Stimulated activated naive CD8-positive, alpha-beta T cell treated with anti-CD3 and anti-CD28 coated beads, Interleukin-15, amount 100 ng/mL, for 72 hours (primary cell): Measurements from ENCODE around the gene NR2F6.

Experiments used
- ATAC-seq: fragments of 150-1000 bp; cut with Tn5 transposase; 2 replicates; pipeline ENCODE4 v1.10.0; 2021; ENCODE audit warnings: mild to moderate bottlenecking, moderate library complexity
- DNase-seq, 2 donors: peaks; one replicate each; pipeline ENCODE4 v3.0.0; 2021 to 2022
- H3K27ac Mint-ChIP-seq, 2 donors: one replicate each; pipeline ENCODE4 v1.8.0; 2022; ENCODE audit warnings: mild to moderate bottlenecking in 2 of 2, mixed read lengths in 2 of 2, moderate library complexity in 2 of 2
- H3K27me3 Mint-ChIP-seq: one replicate; pipeline ENCODE4 v1.8.0; 2022; ENCODE audit warnings: mixed read lengths
- H3K4me1 Mint-ChIP-seq: one replicate; pipeline ENCODE4 v1.8.0; 2022; ENCODE audit warnings: mild to moderate bottlenecking, mixed read lengths
- H3K4me3 Mint-ChIP-seq, 2 donors: one replicate each; pipeline ENCODE4 v1.8.0; 2022; ENCODE audit warnings: mild to moderate bottlenecking in 2 of 2, mixed read lengths in 2 of 2, moderate library complexity in 1 of 2
- H3K9me3 Mint-ChIP-seq, 2 donors: one replicate each; pipeline ENCODE4 v1.8.0; 2022; ENCODE audit warnings: mixed read lengths in 2 of 2

The NR2F6 gene

DNA sequence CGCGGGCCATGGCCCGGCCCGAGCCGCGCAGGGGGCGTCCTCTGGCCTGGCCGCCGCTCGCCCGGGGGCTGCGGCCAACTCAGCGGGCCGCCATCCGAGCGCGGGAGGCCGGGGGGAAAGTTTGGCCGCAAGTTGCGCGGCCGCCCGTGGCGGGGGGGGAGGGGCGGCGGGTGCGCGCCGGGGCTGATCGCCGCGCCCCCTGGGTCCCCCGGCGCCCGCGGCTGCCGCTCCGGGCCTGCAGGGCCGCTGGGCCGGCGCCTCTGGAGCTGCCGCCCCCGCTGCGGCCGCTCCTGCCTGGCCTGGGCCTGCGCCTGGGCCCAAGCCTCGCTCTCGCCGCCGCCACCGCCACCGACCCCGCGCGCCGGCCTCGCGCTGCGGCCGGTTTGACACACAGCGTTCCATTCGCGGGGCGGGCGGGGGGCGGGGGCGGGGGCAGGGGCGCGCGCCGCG lies at the start of gene NR2F6:
TSS of gene NR2F6 (minus strand) at position 385 of the 450 bp plus-strand sequence. CDS start 699 bp downstream, outside the sequence.
- H3K27ac Mint-ChIP-seq: peak within 1 kb of the TSS; percentile 90 to 95
- peak; percentile 36 for ATAC-seq

DNA sequence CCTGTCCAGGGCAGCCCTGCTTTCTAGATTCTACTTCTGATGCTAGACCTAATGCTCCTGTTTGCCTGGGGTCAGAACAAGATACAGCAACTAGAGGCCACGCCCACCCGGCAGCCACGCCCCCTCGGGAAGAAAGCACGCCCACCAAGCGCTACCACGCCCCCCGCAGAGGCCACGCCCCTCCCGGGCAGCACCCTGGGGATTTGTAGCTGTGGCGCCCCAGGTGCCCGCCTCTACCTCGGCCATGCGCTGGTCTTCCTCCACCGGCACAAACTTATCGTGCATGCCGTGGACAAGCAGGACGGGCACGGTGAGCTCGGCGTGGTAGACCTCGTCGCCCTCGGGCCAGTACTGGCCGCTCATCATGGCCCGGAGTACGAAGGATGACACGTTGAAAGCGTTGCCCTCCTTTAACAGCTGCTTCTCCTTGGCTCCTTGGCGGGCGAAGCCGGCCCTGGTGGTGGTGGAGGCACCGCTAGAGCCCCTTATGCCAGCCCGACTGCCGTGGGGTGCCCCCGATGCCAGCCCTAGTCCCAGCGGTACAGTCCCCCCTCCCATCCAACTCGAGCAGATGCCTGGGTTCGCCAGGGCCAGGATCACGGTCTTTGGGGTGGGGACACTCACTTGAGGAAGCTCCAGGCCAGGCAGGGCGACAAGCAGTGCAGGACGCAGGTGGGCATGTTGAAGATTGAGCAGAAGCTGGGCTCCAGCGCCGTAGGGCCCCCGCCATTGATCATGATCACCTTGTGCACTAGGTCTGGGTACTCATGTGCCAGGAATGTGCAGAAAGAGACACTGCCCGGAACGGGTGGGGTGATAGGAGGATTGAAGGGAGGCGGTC lies 48.6 kb upstream of the NR2F6 start:
- Mint-ChIP-seq H3K4me1 (peaks cover 41% of the 10 kb centered on the region), H3K9me3 (no peaks in the 10 kb centered on the region), H3K27ac (peak overlapping the region in 1 of 2 donors; percentile 33), H3K4me3 (no peak overlapping the region), H3K27me3 (no peaks in the 10 kb centered on the region)
- DNase-seq: peak; percentile 47 to 56
- ATAC-seq: no peak

More for the DNA sequence above, at the start of gene NR2F6:
- Mint-ChIP-seq H3K9me3 (no peaks in the 10 kb centered on the region), H3K4me1 (peaks cover 24% of the 10 kb centered on the region), H3K27me3 (peaks cover 13% of the 10 kb centered on the region), H3K4me3 (peak within 1 kb of the TSS; percentile 96 to 97)
- no peak for DNase-seq

DNA sequence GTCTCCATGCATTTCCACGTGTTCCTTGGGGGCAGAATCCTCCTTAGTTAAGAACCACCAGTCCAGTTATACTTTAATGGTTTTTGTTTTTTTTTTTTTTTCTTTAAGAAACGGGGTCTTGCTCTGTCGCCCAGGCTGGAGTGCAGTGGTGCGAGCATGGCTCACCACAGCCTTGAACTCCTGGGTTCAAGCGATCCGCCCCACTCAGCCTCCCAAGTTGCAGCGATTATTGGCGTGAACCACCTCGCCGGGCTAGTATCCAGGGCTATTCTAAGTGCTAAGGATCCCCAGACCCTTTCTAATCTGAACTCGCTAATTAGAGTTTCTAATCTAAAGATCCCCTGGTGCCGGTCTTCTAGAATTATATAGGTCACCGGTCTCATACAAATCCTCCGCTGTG lies 47.9 kb upstream of the NR2F6 start:
- Mint-ChIP-seq H3K9me3 (no peaks in the 10 kb centered on the region), H3K4me1 (peaks cover 41% of the 10 kb centered on the region), H3K4me3 (no peak overlapping the region), H3K27me3 (no peaks in the 10 kb centered on the region), H3K27ac (peak overlapping the region in 1 of 2 donors; percentile 33)
- no peak for DNase-seq
- no peak for ATAC-seq

DNA sequence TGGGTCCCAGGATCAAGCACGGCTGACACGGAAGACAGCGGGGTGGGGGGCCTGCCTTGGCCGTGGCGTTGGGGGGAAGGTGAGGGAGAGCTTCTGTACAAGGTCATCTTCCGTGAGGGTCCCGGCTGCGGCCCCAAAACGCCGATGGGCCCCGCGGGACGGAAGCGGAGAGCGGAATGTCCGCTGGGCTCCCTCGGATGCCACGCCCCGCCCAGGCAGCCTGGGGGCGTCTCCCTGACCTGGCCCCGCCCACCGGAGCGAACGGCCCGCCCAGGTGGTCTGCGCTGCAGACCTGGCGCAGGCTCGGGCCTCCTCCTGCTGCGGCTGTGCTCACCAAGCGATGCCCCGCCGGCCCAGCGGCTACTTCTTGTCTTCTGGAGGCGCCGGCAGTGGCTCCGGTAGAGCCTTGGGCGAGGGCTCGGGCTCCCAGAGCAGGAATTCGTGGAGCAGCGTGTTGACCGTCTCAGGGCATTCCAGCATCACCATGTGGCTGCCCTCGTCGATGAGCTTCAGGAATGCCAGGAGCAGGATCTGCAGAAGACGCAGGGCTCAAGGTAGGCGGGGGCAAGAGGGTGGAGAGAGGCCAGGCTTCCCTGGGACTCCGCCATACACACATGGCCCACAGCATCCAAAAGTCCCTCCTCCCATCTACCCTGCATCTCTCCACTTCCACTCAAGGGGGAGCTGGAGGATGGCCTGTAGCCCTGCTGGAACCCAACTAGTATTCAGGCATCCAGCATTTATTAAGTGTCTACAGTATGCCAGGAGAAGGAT lies 46.8 kb upstream of the NR2F6 start:
- Mint-ChIP-seq H3K27me3 (no peaks in the 10 kb centered on the region), H3K4me1 (peaks cover 41% of the 10 kb centered on the region), H3K9me3 (no peaks in the 10 kb centered on the region), H3K4me3 (peak overlapping the region; percentile 90 to 94), H3K27ac (peak overlapping the region; percentile 61 to 95)
- DNase-seq (peak; percentile 83 to 90), ATAC-seq (peak; percentile 97)

DNA sequence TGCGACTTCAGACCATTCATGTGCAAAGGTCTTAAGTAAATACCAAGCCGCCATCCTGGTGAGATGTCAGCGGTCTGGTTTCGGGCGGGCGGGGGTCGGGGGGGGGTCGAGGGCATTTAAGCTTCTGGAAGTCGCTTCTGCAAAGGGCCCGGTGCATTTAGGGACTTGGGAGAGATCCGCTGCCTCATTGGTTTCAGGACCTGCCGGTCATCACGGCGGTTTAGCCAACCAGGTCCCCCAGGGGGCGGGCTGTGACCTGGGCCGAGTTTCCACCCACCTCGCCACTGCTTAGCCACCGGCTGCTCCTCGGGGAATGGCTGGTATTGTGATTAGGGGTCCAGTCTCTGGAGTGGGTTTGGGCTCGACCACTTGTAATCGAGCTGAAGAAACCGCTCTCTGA lies 43.8 kb upstream of the NR2F6 start:
- Mint-ChIP-seq H3K4me3 (no peak overlapping the region), H3K27ac (no peak overlapping the region), H3K4me1 (peaks cover 28% of the 10 kb centered on the region), H3K9me3 (no peaks in the 10 kb centered on the region), H3K27me3 (no peaks in the 10 kb centered on the region)
- DNase-seq: peak; percentile 42 to 65
- no peak for ATAC-seq

DNA sequence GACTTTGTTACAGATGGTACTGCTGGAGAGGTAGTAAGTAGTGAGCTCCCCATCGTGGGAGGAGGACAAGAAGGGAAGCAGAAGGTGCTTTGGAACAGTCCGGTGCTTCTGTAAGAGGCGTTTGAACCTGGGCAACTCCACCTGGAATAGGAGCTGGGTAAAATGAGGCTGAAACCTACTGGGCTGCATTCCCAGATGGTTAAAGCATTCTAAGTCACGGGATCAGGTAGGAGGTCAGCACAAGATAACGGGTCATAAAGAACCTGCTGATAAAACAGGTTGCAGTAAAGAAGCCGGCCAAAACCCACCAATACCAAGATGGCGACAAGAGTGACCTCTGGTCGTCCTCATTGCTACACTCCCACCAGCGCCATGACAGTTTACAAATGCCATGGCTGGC lies 41.0 kb upstream of the NR2F6 start:
- Mint-ChIP-seq H3K27me3 (no peaks in the 10 kb centered on the region), H3K9me3 (no peaks in the 10 kb centered on the region), H3K4me3 (no peak overlapping the region), H3K4me1 (peaks cover 21% of the 10 kb centered on the region), H3K27ac (no peak overlapping the region)
- no peak for DNase-seq
- no peak for ATAC-seq

DNA sequence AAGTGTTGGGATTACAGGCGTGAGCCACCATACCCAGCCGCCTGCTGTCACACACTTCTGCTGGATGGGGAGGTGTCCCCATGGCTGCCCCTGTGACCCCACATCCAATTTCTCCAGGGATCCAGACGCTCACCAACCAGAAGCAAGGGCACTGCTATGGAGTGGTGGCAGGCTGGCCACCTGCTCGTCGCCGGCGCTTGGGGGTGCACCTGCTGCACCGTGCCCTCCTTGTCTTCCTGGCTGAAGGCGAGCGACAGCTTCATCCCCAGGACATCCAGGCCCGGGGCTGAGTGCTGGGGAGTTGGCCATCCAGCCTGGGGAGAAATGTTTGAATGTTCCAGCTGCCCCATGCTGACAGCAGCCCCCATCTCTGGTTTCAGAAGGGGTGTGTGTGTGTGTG lies 40.5 kb upstream of the NR2F6 start:
- H3K4me1 Mint-ChIP-seq: peaks cover 24% of the 10 kb centered on the region
- ATAC-seq (no peak), DNase-seq (no peak)
- H3K27me3 Mint-ChIP-seq: no peaks in the 10 kb centered on the region
- H3K9me3 Mint-ChIP-seq: no peaks in the 10 kb centered on the region
- H3K4me3 Mint-ChIP-seq: no peak overlapping the region
- no peak overlapping the region for H3K27ac Mint-ChIP-seq

DNA sequence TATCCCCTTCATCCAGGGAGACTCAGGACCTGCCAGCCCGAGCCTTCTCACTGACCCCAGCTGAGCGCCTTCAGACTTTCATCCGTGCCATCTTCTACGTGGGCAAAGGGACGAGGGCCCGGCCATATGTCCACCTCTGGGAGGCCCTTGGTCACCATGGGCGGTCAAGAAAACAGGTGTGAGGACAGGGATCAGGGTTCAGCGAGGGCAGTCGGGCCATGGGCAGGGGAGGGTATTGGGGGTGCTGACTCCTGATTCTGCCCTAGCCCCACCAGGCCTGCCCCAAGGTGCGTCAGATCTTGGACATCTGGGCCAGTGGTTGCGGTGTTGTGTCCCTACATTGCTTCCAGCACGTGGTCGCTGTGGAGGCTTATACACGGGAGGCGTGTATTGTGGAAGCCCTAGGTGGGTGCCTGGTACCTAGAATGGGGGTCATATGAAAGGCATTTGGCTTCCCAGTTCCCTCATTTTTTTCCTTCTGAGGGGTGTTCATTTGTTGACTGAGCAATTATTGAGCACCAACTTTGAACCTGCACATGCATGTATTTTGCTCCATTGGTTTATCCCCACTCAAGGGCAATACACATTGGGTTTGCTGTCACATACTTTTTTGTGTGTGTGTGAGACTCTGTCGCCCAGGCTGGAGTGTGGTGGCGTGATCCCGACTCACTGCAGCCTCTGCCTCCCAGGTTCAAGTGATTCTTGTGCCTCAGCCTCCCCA lies 39.9 kb upstream of the NR2F6 start:
- DNase-seq: no peak
- H3K27ac Mint-ChIP-seq: no peak overlapping the region
- ATAC-seq: no peak
- H3K9me3 Mint-ChIP-seq: no peaks in the 10 kb centered on the region
- H3K27me3 Mint-ChIP-seq: no peaks in the 10 kb centered on the region
- no peak overlapping the region for H3K4me3 Mint-ChIP-seq
- peaks cover 27% of the 10 kb centered on the region for H3K4me1 Mint-ChIP-seq

DNA sequence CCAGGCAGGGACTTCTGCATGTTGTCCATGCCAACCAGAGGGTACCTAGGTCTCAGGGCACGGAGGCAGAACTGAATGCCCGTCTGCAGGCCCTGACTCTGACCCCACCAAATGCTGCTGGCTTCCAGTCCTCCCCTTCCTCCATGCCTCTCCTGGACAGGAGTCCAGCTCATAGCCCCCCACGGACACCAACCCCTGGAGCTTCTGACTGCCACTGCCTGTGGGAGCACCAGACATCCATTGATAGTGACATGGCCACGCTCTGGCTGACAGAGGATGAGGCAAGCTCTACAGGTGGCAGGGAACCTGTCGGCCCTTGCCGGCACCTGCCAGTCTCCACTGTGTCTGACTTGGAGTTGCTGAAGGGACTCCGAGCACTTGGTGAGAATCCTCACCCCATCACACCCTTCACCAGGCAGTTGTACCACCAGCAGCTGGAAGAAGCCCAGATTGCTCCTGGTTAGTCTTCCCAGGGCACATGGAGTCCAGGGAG lies 37.8 kb upstream of the NR2F6 start:
- Mint-ChIP-seq H3K9me3 (no peaks in the 10 kb centered on the region), H3K27me3 (no peaks in the 10 kb centered on the region), H3K4me1 (peaks cover 27% of the 10 kb centered on the region), H3K4me3 (peak overlapping the region in 1 of 2 donors; percentile 67), H3K27ac (no peak overlapping the region)
- ATAC-seq: no peak
- DNase-seq: no peak

DNA sequence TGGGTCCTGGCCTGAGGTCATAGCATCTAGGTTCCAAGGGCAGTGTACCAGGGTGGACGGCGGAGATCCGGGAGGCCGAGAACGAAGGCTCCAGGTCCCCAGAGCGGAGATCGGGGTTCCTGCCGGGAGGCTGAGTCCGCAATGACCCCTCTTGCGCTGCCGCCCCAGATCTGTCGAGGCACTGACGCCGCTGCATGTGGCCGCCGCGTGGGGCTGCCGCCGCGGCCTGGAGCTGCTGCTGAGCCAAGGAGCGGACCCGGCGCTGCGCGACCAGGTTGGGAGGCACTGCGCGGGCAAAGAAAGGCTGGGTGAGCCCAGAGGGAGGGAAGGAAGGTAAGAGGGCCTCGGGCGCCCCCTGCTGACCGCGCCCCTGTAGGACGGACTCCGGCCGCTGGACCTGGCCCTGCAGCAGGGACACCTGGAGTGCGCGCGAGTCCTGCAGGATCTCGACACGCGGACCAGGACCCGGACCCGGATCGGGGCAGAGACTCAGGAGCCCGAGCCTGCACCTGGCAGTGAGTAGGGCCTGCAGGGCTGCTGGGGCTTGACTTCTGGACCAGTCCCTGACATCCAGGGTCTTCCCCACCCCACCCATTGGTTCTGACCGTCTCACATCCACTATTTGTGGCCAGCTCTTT lies 36.9 kb upstream of the NR2F6 start:
- peaks cover 27% of the 10 kb centered on the region for H3K4me1 Mint-ChIP-seq
- peak overlapping the region; percentile 90 to 96 for H3K4me3 Mint-ChIP-seq
- no peaks in the 10 kb centered on the region for H3K9me3 Mint-ChIP-seq
- ATAC-seq: peak; percentile 94
- peak; percentile 82 to 86 for DNase-seq
- H3K27me3 Mint-ChIP-seq: no peaks in the 10 kb centered on the region
- H3K27ac Mint-ChIP-seq: peak overlapping the region; percentile 87 to 94

DNA sequence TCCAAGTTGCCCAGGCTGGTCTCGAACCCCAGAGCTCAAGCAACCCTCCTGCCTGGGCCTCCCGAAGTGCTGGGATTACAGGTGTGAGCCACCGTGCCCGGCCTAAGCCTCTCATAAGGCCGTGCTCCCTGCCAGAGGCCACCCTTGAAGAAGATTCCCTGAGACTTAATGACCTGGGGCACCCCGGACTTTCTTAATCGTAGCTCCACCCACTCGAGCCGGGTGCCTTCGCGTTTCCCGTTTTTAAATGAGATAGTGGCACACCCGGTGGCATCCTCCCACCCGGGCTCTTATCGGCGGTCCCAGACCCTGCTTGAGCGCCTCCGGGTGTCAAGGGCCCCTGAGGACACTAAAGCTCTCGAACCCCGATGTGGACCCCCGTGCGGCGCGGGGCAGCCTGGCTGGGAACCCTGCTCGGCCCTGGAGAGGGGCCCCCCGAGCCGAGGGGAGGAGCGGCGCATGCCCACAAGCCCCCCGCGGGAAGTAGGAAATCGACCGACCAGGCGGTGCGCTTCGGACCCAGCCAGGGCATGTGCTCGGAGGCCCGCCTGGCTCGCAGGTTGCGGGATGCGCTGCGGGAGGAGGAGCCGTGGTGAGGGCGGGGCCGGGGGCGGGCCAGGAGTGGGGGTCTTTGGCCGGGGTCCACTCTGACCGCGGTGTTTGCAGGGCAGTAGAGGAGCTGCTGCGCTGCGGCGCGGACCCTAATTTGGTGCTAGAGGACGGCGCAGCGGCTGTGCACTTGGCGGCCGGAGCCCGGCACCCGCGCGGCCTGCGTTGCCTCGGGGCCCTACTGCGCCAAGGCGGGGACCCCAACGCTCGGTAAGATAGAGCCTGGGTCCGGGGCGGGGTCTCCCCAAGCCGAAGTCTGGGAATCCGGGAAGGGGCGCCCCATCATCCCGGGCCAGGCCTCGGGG lies 35.9 kb upstream of the NR2F6 start, which contains the start of gene ANKLE1:
TSS of gene ANKLE1 (plus strand) at position 511 of the 914 bp plus-strand sequence. CDS start at position 531, 20 bp downstream.
- Mint-ChIP-seq H3K27me3 (no peaks in the 10 kb centered on the region), H3K4me1 (peaks cover 27% of the 10 kb centered on the region), H3K4me3 (peak within 1 kb of the TSS; percentile 90 to 96), H3K27ac (peak within 1 kb of the TSS; percentile 87 to 94), H3K9me3 (no peaks in the 10 kb centered on the region)
- peak; percentile 60 to 65 for DNase-seq
- peak; percentile 64 for ATAC-seq

DNA sequence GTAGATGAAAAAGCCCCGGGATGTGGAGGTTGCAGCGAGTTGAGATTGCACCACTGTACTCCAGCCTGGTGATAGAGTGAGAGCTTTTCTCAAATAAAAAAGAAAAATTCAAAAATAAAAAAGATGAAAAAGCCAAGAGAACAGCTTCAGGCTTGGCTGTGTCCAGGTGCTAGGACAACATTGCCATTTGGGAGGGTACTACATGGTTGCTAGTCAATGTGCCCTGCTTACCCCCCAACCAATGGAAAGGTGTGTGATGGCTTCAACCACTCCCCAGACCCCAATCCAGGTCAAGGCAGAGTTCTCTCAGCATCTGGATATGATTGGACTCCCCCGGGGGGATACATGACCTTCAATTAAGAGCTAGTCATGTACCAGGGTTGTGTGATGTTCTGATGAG lies 33.7 kb upstream of the NR2F6 start:
- DNase-seq: no peak
- Mint-ChIP-seq H3K4me3 (no peak overlapping the region), H3K9me3 (no peaks in the 10 kb centered on the region), H3K27ac (no peak overlapping the region), H3K4me1 (peaks cover 27% of the 10 kb centered on the region), H3K27me3 (no peaks in the 10 kb centered on the region)
- ATAC-seq: no peak

DNA sequence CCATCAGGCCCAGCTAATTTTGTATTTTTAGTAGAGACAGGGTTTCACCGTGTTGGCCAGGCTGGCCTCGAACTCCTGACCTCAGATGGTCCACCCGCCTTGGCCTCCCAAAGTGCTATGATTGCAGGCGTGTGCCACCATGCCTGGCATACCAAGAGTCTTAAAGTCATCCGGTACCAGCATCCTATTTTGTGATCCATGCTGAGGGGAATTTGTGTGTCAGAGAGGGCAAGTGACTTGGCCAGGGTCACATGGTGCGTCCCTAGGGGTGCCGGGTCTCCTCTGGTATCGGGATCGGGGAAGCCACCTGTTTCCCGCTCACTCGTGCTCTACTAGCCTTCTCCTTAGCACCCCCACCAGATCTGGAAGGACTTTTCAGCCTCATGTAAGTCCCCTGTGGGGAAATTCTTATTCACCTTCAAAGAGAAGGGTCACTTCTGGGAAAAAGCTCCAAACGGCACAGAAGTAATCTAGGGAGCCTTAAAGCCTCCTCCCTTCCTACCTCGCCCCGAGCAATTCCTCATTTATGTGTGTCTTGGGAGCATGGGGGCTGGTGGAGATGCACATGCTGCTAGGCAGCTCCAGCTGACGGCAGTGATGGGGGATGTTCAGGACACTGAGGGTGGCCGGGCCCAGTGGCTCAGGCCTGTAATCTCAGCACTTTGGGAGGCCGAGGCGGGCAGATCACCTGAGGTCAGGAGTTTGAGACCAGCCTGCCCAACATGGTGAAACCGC lies 29.9 kb upstream of the NR2F6 start:
- Mint-ChIP-seq H3K9me3 (no peaks in the 10 kb centered on the region), H3K27me3 (no peaks in the 10 kb centered on the region), H3K4me1 (no peaks in the 10 kb centered on the region), H3K27ac (no peak overlapping the region), H3K4me3 (no peak overlapping the region)
- DNase-seq (no peak), ATAC-seq (no peak)
